HL-60 (cell line): ENCODE measurements around the gene XRCC4.

ENCODE experiments used
- REST ChIP-seq: IDR thresholded peaks from 2 replicates; pipeline ENCODE4 v1.6.1; 2012; ENCODE audit warnings: low read depth; ENCODE audit not compliant: insufficient replicate concordance
- TF ChIP-seq, protein P1 (sequence below): IDR thresholded peaks from one replicate; pipeline ENCODE4 v1.5.1; 2011; ENCODE audit warnings: low read length, control low read depth, inconsistent platforms; ENCODE audit not compliant: insufficient read depth

DNA sequence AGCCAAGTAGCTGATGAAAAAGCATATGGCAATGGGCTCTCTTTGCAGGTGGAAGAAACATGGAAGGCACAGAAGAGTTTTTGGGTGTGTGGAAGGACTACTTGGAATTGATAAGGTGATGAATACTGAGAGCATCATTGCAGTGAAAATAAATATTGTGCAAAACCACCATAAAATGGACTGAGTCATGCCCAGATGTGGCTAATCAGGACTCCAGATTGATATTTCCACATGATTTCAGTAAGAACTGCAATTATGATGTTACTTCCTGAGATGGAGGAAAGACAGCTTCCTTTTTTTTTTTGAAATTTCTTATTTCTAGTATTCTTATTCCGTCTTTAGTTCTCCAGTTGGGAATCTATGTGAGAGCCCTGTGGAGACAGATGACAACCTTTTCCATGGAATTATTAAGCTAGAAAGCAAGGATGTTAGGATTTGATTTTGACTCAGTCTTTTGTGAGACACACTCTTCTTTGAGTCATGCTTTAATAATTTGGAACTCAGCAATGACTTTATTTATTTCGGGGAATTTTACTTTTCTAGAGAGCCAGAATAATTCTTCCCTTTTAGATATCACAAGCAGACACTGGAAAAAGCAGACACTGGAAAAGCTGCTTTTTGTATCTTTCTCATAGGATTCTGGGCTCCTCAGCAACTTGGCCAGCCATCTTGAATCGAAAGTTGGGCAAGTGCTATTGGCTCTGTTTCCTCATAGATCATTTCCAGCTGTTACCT lies 300.0 kb downstream of the XRCC4 start:
- TF ChIP-seq, protein P1, sequence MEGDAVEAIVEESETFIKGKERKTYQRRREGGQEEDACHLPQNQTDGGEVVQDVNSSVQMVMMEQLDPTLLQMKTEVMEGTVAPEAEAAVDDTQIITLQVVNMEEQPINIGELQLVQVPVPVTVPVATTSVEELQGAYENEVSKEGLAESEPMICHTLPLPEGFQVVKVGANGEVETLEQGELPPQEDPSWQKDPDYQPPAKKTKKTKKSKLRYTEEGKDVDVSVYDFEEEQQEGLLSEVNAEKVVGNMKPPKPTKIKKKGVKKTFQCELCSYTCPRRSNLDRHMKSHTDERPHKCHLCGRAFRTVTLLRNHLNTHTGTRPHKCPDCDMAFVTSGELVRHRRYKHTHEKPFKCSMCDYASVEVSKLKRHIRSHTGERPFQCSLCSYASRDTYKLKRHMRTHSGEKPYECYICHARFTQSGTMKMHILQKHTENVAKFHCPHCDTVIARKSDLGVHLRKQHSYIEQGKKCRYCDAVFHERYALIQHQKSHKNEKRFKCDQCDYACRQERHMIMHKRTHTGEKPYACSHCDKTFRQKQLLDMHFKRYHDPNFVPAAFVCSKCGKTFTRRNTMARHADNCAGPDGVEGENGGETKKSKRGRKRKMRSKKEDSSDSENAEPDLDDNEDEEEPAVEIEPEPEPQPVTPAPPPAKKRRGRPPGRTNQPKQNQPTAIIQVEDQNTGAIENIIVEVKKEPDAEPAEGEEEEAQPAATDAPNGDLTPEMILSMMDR, result no peak
- TF ChIP-seq REST, result no peak
